ENCODE results near the gene PIGO.
A peak's percentile ranks its signal among the peaks of the same experiment; 100 is the strongest.

The PIGO gene

DNA sequence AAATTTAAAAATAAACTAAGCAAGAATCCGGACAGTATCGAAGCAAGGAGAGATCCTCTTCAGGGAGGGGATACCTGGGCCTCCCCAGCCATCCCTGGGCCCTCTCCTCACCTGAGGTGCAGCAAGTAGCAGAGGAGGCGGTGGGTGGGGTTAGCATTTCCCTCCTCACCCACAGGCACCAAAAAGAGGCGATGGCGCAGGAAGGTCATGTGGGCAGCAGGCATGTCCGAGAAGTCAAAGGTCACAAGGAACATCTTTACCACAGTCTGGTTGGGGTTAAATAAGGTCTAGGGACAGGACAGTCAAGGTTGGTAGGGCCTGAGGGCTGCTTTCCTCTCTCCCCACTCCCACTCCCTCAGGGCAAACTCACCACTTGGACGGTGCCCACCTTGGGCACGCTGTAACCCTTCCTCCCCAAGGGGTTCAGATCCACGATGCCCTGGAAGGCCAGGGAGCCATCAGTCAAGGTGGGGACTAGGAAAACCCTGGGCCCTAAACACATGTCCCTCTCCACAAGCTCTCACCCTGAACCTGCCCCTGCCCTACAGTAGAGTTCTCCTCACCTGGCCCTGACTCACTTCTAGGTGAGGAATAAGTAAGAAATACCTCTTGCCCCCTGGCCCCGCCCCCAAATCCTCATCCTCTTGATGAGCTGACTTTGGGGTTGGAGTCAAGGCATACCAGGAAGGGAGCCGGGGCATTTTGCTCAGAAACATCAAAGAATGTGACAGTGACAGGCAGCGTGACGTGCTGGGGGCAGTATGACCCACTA, 9.4 kb upstream of the PIGO start:
- no peak for DNase-seq

DNA sequence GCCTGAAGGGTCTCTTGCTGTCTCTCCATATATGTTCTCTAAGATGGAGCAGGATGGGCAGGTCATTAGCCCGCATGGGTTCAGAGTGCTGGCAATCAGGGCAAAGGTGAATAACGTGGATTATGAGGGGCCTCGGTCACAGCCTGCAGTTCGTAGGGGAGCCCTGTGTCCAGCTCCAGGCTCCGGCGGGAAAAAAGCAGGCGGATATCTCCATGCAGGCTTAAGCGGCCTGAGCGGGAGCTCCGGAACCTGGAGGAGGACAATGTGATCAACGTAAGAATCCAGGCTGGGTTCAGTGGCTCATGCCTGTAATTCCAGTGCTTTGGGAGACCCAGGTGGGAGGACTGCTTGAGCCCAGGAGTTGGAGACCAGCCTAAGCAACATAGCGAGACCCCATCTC, 8.7 kb upstream of the PIGO start:
- no peak for DNase-seq

DNA sequence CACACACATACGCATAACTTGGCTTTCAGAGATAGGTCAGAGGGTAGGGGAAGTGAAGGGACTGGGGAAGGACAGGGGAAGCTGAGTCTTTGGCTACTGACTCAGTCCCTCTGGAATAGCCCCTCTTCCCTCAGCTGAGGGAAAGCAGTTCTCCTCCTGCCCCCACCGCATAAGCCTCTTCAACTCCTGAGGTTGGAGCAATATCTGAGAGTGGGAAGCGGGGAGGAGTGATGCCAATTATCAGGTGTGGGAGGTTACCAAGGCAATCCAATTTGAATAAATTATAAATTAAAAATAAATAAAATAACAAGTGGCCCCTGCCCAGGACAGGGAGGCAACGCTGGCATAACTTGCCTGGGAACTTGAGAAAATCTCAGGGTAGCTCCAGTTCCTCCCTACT, 8.2 kb upstream of the PIGO start:
- no peak for DNase-seq

DNA sequence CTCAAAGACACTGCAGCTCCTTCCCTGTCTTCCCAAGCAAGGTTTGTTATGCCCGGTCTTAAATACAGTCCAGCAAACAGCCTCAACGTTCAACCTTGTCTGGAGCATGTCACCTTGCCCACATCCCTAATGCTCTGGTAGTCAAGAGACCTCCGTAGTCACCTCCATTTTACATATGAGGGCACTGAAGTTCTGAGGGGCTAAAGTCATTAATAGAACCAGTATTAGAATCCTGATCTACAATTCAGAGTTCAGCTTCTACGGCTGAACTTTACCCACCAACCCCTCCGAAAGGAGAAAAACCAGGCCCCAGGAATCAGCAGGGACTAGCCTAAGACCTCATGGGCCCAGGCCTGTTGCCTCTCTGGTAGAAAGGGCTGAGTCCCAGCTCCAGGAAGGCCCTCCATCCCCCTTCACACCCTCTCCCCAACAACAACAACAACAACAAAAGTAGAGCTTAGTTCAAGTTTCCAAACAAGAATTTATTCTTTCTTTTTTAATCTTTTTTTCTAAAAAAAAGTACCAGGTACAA, 7.3 kb upstream of the PIGO start:
- no peak for DNase-seq

DNA sequence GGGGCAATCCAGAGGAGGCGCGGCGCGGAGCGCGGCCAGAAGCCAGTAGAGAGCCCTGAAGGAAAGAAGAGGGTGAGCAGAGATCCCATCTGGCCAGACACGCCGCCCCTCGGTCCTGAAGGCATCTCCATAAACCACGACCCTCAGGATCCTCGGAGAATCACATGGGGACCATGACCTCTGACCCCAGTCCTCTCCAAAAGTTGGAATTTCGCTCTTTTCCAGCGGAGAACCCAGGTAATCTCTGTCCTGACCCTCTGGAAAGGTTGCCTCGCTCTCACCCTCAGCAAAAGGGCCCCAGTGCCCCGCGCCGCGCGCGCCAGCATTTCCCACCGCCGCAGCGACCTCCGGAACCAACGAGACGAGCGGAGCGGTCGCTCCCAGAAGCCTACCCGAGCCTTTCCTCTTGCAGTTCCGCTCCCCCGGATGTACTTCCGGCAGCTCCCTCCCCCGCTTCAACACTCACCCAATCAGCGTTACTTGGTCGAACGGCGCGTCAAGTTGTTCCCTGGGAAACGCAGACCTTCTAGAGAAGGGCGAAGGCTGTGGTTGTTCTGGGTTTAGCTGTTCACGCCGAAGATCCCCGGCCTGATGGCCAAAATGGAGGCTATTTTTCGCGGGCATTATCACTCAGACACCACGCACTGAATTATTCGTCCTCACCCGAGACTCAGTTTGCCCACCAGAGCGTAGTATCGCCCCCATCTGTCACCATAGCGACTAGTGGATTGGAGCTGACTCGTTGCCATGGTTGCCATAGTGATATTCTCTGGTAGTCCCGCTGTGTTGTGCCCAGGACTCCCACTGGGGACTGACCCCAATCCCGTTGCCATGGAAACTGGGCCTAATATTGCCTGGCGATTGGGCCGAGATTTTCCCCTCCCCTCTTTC, 6.6 kb upstream of the PIGO start, which contains the start of gene STOML2:
TSS of gene STOML2 (minus strand) at position 363 of the 891 bp plus-strand sequence. CDS start at position 326, 37 bp downstream.
- peak; percentile 85 for DNase-seq

DNA sequence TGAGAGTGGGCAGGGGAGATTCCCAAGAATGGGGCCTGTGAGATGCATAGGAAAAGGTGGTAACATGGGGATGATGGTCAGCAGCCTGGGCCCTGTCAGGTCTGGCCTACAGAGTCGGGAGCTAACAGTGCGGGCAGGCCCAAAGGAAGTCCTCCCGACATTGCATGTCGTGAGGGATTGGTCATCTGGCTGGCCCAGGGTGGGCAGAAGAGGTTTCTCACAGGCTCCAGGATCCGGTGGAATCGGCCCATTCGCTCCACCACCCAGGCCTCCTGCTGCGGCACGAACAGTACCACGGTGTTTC, 6.0 kb upstream of the PIGO start:
- DNase-seq = no peak

DNA sequence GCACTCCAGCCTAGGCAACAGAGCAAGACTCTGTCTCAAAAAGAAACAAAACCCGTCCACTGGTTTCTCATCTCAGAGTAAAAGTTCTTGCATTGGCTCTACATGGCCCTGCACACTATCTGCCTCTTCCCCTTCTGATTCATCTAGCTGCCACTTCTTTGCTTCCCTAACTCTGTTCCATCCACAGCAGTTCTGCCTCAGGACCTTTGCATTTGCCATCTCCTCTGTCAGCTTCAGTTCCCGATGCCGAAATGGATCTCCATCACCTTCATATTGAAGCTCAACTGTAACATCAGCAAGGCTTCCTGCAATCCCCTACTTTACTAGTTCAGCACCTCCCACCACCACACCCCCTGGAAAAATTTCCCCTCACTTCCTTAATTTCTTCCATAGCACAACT, 1.2 kb upstream of the PIGO start:
- no peak for DNase-seq

DNA sequence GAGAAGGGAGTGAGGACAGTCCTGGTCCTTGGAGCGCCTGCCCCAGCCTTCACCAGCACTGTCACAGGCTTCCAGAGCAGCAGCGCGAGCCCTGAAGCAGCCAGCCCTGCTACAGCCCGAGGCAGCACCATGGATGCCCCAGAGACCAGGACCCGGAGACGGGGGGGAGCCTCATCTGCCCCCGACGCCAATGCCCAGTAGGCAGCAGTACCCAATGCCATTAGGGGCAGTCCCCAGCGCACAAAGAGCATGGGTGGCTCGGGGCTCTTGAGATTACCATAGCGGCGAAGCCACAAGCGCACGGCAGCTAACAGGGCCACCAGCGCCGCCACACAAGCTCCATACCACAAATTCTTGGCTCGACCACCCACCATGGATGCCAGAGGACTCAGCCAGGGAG, 4.9 kb downstream of the PIGO start:
- DNase-seq = no peak

DNA sequence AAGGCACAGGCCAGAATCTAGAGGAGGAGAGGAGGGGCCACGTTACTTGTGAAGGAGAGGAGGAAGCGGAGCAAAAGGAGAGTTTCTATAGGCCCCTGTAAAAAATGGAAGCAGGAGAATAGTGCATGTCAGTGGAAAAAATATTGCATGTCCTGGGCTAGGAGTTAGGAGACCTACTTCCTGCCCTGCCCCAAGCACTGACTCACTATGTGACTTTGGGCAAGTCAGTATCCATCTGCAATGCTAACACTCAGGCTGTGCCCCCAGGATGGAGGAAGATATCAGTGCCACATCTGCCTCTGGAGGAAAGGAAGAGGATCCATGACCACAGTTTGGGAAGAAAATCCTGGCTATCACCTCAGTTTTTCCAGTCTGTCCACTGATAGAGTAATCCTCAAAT, 7.0 kb downstream of the PIGO start:
- no peak for DNase-seq

DNA sequence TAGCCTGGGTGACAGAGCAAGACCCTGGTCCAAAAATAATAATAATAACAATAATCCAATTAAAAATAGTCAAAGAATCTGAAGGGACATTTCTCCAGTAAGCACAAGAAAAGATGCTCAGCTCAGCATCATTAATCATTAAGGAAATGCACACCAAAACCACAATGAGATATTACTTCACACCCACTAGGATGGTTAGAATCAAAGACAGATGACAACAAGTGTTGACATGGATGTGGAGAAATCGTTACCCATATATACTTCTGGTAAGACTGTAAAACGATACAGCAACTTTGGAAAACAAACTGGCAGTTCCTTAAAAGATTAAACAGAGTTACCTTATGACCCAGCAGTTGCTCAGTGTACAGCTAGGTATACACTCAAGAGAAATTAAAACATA, 11.3 kb downstream of the PIGO start:
- DNase-seq = no peak

DNA sequence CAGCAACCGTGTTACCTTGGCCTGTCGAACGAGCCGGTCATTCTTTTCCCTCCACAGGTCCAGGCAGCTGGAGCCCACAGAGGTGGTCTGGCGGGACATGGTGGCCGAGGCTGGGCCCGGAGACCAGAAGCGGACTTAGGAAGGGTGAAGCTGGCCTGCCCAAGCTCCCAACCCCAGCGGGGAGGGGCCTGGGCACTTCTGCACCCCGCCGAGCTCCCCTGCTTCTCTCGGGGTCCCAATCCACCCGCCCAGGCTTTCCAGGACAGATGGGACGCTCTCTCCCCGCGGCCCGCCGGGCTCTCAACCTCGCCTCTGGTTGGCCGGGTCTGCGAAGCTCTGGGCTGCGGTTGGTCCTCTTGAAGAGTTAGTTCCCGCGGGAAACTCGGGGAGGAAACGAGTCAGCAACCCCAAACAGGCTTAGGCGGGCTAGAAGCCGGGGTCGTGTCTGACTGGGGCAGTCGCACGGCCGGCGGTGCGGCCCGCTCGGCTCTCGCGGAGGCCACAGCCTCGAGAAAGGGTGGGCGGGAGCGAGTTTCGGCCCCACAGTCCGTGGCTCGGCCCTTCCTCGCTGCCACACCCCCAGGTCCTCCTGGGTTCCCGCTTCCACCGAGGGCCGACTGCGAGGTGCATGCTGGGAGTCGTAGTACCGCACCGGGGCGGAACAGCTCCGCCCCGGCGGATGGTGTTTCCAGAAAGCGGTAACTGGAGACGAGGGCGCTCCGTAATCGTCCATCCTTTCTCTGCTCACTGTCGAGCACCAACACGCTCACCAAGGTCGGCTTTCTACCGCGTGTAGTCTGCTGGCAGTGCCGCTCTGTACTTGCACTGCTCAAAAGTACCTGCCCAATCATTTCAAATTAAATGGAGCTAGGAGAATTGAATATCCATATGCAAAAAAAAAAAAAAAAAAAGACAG, 16.7 kb downstream of the PIGO start, which contains the start of gene FANCG:
TSS of gene FANCG (minus strand) at position 517 of the 916 bp plus-strand sequence. CDS start at position 99, 418 bp downstream.
- peak; percentile 68 for DNase-seq

DNA sequence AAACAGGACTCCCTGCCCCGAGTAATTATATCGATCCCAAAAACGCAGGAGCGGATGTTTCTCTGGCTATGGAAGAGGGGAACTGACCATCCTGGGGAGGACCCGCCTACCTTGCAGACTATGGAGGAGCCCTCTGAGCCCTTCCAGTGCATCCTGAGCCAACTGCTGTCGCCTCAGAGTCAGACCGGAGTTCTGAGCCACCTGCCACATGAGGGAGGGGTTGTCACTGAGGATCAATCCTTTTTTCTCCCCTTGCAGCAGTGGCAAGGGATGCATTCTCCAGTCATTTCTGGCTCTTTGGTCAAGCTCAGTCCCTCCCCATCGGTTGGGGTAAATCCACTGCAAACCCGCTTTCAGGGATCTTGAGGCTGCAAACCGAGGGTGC, 17.4 kb downstream of the PIGO start:
- no peak for DNase-seq

DNA sequence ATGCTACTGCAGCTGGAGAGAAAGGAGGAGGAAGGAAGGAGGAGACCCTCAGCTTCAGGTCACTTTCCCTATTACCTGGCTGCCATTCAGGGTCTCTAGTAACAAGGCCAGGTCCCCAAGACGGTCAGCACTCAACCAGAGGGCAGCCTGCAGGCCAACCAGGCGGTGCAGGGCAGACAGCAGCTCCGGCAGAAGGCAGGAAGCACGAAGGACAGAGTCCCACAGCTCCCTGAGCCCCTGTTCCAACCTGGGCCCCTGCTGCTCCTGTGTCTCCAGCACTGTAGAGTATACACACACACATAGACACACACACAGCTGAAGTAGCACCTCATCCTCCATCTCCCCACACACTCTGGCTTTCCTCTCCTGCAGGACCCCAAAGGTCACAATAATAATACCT, 18.3 kb downstream of the PIGO start:
- DNase-seq = no peak

DNA sequence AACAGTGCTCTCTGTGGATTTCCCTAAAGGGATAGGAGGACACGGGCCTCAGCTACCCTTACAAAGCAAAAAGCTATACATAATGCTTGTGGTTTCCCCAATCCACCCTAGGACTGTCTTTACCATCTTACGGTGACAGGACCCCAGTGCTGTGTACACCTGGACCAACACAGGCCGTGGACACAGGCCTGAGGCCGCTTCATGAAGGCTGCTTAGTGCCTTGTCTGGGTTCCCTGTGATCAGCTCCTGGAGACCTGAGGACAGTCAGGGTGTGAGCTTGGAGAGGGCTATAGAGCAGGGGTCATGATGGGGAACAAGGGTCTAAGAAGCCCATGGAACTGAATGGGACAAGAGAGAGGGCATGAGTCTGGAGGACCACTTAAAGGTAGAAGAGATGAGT, 19.5 kb downstream of the PIGO start:
- DNase-seq = no peak

DNA sequence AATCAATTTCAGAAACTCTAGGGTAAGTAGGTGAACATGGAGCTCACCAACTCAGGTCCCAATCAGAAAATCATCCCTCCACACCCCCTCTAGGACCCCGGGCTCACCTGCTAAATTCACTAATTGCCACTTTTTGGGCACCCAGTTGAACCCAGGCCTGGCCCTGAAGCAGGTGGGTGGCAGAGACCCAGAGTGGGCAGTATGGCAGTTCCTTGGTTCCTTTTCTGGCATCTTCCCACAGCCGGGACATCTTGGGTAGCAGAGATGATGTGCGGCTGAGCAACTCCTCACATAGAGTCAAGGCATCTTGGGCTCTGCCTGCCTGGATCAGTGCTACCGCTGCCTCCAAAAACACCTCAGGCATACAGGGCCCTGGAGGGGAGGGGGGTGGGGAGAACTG, 21.0 kb downstream of the PIGO start:
- DNase-seq = no peak

DNA sequence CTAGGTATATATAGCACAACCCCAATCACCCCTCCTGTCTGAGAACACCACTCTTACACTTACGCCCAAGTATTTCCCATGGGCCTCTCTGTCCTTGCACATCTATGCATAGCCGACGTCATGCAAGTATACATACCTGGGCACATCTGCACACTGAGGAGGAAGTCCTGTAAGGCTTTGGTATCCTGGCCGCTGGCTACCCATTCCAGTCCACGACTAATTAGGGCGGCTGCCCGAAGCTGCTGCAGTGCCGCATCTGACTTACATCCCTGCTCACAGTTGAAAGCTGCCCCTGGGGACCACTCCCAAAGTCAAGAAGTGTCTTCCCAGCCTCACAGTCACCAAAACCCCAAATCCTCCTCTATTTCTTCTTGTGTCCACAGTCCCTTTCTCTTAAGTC, 21.6 kb downstream of the PIGO start:
- no peak for DNase-seq

DNA sequence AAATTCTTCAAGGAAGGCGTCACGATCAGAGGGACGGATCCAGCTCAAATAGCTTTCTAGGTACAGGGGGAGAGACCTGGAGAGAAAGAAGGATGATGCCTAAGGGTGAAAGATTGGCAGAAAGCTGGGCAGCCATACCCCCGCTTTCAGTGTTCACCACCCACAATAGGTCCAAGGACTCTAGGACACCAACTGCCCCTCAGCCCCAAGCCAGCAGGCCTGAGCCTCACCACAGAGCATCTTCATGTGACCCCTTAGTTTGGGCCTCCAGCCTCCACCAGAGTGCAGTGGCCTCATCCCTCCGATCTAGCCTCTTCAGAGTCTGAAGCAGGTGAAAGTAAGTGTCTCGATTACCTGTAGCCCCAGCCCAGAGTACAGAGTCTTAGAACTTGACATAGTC, 22.2 kb downstream of the PIGO start:
- DNase-seq = no peak

DNA sequence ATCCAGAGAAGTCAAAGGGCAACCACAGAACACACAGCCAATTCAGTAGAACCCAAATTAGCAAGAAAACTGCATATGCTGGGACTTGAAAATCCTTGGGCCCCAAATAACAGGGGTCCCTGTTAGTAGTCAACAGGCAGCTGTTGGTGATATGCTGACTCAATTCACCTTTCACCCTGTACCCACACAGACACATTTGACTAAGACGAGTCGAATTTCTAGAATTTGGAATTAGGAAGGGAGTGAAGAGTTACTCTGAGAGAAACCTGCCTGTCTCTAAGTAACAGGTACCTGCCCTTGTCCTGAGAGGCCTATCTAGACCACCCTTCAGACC, 23.1 kb downstream of the PIGO start:
- no peak for DNase-seq

DNA sequence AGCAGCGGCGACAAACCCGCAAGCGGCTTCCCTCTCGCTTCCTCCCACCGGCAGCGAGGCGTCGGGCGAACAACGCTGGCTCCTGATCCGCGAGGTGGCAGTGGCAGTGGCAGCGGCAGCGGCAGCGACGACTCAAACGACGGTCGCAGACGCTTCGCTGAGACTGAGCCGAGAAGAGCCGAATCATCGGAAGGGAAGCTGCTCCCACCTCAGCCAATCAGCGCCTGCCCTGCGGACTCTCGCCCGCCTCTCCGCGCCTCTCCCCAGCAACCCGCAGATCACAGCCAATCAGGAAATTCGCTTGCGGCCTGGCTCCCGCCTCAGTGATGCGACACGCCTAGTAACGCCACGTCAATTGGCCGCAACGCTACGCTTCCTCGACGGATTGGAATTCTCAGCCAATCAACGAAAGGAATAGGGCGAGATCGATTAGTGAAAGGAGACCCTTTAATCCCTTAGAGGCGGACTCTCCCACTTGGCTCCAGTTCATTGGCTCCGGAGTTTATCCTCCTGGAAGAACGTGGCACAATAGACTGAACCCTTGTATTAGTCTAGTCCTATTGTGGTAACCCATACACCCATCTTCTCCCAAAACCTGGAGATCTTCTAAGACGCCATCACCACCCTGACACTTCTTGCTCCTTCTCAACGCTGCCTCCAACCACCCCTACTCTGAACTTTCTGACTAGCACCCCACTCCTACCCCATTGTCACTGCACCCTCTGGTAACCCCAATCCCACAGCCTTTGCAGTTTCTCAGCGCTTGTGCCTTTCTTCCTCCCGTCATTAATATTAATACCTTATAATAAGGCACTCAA, 23.7 kb downstream of the PIGO start, which contains the start of gene VCP:
TSS of gene VCP (minus strand) at position 165 of the 818 bp plus-strand sequence. CDS start 272 bp downstream, outside the sequence.
- peak; percentile 94 for DNase-seq

DNA sequence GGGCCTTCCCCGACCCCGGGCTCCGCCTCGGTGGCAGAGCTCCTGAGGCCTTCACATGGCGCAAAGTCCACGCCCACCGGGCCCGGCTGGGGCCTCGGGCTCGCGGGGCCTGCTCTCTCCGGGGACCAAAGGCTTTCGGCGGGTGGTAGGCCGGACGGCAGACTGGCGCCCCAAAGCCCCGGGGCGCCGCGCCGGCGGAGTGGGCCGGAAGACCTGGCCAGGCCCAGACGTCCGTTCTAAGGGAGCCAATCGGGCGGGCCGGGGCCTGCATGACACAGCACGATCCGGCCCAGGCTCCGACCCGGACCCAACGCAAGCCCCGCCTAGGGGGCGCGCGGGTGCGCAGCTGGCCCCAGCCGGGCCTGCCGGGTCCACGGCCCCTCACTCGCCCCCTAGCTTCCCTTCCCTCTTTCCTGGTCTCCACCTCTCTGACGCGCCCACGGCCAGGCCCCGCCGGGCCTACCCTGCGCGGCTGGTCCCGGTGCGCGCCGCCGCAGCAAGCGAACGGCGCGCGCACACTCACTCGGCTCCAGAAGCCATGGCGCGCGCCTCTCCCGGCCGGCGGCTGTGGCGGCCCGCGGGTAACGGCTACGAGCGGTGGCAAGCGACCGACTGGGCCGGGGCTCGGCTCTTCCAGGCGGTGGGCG, 24.5 kb downstream of the PIGO start:
- DNase-seq = peak; percentile 51
